Panc1 (cell line): ENCODE data around the gene NALCN. TPM values are rescaled to one million over a fixed set of nuclear protein-coding genes. Genes with fewer than 3 reads are reported as not detected.

Source experiments
- ATAC-seq: fragments of 200-7000 bp; cut with Tn5 transposase; 2 replicates; pipeline ENCODE4 v1.9.1; 2020; ENCODE audit warnings: mild to moderate bottlenecking, moderate library complexity
- BruUV-seq: library from RNA; stranded (reverse); fragments of 400-500 nt; replicated peaks from 2 replicates; lab custom pipeline; 2021; lab: Mats Ljungman, UMichigan
- CTCF ChIA-PET: fragments of 300-600 bp; sonication (Branson Sonifier 250); formaldehyde crosslinking; loops from one replicate; lab custom pipeline; 2022; ENCODE audit warnings: antibody characterized with exemption; lab: Charles Lee
- POLR2A ChIA-PET: fragments of 300-600 bp; sonication (Branson Sonifier 250); formaldehyde crosslinking; loops from one replicate; lab custom pipeline; 2022; ENCODE audit warnings: antibody characterized with exemption; lab: Charles Lee
- DNase-seq: peaks from one replicate; pipeline ENCODE4 v3.0.0-alpha.2; 2010; ENCODE audit warnings: low read depth, low spot score
- H3K27ac ChIP-seq: 2 replicates; pipeline ENCODE4 v1.5.1; 2011; ENCODE audit warnings: mild to moderate bottlenecking, low read length, inconsistent platforms
- H3K27me3 ChIP-seq: fragments of 200-500 bp; sonication (Bioruptor generic); 2 replicates; pipeline ENCODE4 v1.6.0; 2014; ENCODE audit warnings: low read length, inconsistent platforms; ENCODE audit not compliant: control insufficient read depth, insufficient read depth
- H3K36me3 ChIP-seq: fragments of 200-500 bp; sonication (Bioruptor generic); 2 replicates; pipeline ENCODE4 v1.5.1; 2014; ENCODE audit warnings: inconsistent platforms, mild to moderate bottlenecking, low read length, moderate library complexity; ENCODE audit not compliant: control insufficient read depth, insufficient read depth
- H3K4me1 ChIP-seq: 2 replicates; pipeline ENCODE4 v1.5.1; 2011; ENCODE audit warnings: inconsistent platforms, mild to moderate bottlenecking, low read length, moderate library complexity; ENCODE audit not compliant: control insufficient read depth, insufficient read depth
- H3K4me3 ChIP-seq, 2 experiments: 2 replicates each; pipeline ENCODE4 v1.5.1; 2011 to 2012; ENCODE audit warnings: low read depth in 2 of 2, low read length in 2 of 2, mild to moderate bottlenecking in 2 of 2, inconsistent platforms in 1 of 2, moderate library complexity in 1 of 2
- H3K9me3 ChIP-seq: fragments of 200-500 bp; sonication (Bioruptor generic); 2 replicates; pipeline ENCODE4 v1.5.1; 2014; ENCODE audit warnings: low read depth, mild to moderate bottlenecking, inconsistent platforms, low read length, moderate library complexity; ENCODE audit not compliant: control insufficient read depth, insufficient read depth
- CTCF ChIP-seq: fragments of 450-650 bp; IDR thresholded peaks from 2 replicates; pipeline ENCODE4 v1.5.1; 2017; ENCODE audit warnings: mild to moderate bottlenecking
- POLR2AphosphoS5 ChIP-seq: IDR thresholded peaks from 2 replicates; pipeline ENCODE4 v1.6.1; 2012; ENCODE audit warnings: mild to moderate bottlenecking, low read depth, low read length, moderate library complexity
- SIN3A ChIP-seq: IDR thresholded peaks from 2 replicates; pipeline ENCODE4 v1.6.1; 2012; ENCODE audit warnings: low read depth, mild to moderate bottlenecking, low read length, moderate library complexity, borderline replicate concordance; ENCODE audit not compliant: insufficient read depth
- TCF7L2 ChIP-seq: IDR thresholded peaks from 2 replicates; pipeline ENCODE4 v1.6.1; 2011; ENCODE audit warnings: mild to moderate bottlenecking, low read depth, low read length, inconsistent platforms
- in situ Hi-C: cut with HindIII; loops from 2 replicates; pipeline ENCODE4 v1.10.0; 2016; ENCODE audit warnings: low sequenced_read_pairs, low pct_unique_long_range_greater_than_20kb
- intact Hi-C: fragments of 100-400 bp; cut with micrococcal nuclease; formaldehyde crosslinking; loops from one replicate; pipeline ENCODE4 v1.10.0; 2022; ENCODE audit not compliant: unreplicated experiment
- total RNA-seq: library from RNA; stranded (reverse); gene quantifications from one replicate; pipeline ENCODE4 v1.2.1, GENCODE V29; 2021; ENCODE audit not compliant: unreplicated experiment
- TF ChIP-seq, protein P1 (sequence below), 2 experiments: IDR thresholded peaks; 2 replicates each; pipeline ENCODE4 v1.6.1; 2011 to 2012; ENCODE audit warnings: low read depth in 2 of 2, control low read depth in 1 of 2, low read length in 1 of 2, mild to moderate bottlenecking in 1 of 2, moderate library complexity in 1 of 2; ENCODE audit not compliant: insufficient read depth in 1 of 2

The NALCN gene
- total RNA-seq, 1 experiment from 2014 or later: 10.9 TPM

GRCh38 chr13:101019126-101019525 lies 397.2 kb downstream of the NALCN start:
- ChIA-PET CTCF (no interaction called here), POLR2A (no interaction called here)
- Histone ChIP-seq H3K27me3 (no peaks in the 10 kb centered on the region), H3K4me3 (no peak overlapping the region), H3K9me3 (no peaks in the 10 kb centered on the region), H3K4me1 (no peaks in the 10 kb centered on the region), H3K27ac (no peak overlapping the region), H3K36me3 (no peaks in the 10 kb centered on the region)
- no peak for DNase-seq
- BruUV-seq: no TSS peak
- intact Hi-C loops (no loop called here), in situ Hi-C loops (no loop called here)
- ATAC-seq: no peak
- no peak for TF ChIP-seq TCF7L2

- Histone ChIP-seq H3K36me3 (no peaks in the 10 kb centered on the region), H3K27ac (no peak overlapping the region), H3K4me1 (no peaks in the 10 kb centered on the region), H3K9me3 (no peaks in the 10 kb centered on the region), H3K27me3 (no peaks in the 10 kb centered on the region), H3K4me3 (no peak overlapping the region)
- in situ Hi-C loops: no loop called here
- ChIA-PET POLR2A (no interaction called here), CTCF (no interaction called here)
- TF ChIP-seq SIN3A: no peak
- no peak for TF ChIP-seq CTCF
- DNase-seq (no peak), ATAC-seq (no peak)
- intact Hi-C loops: no loop called here
- BruUV-seq: no TSS peak
Measured at GRCh38 chr13:101018720-101019119, 397.6 kb downstream of the NALCN start.

DNA sequence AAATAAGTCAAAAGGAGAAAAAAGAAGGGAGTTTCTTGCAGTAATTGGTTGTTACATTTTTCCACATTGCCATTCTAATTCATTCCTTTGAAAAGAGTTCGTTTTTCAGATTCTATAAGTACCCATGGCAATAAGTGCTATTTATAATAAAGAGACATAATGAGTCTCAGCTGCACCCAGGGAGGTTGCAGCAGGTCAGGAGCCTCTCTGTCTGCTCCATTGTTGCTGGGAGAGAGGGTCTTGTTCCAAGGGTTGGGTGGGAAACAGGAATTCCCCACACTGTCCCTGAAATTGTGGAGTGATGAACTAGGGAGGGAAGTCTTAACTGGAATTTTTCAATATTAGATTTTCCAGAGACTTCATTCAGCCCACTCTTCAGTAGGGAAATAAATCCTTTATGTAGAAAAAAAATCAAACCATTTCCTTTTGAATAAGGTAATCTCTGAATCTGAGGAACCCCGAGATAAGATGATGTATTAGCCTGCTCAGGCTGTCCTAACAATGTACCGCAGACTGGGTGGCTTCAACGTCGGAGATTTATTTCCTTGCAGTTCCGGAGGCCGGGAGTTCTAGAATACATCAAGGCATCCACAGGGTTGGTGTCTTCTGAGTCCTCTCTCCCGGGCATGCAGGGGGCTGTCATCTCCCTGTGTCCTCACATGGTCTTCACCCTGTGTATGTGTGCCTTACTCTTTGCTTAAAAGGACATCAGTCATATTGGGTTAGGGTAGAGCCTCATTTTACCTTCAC lies 399.0 kb downstream of the NALCN start:
- intact Hi-C loops (no loop called here), in situ Hi-C loops (no loop called here)
- ATAC-seq: no peak
- Histone ChIP-seq H3K4me3 (no peak overlapping the region), H3K4me1 (no peaks in the 10 kb centered on the region), H3K9me3 (no peaks in the 10 kb centered on the region), H3K36me3 (no peaks in the 10 kb centered on the region), H3K27ac (no peak overlapping the region), H3K27me3 (no peaks in the 10 kb centered on the region)
- no peak for DNase-seq
- TF ChIP-seq POLR2AphosphoS5 (no peak), CTCF (no peak), TCF7L2 (no peak), SIN3A (no peak)
- TF ChIP-seq, protein P1, sequence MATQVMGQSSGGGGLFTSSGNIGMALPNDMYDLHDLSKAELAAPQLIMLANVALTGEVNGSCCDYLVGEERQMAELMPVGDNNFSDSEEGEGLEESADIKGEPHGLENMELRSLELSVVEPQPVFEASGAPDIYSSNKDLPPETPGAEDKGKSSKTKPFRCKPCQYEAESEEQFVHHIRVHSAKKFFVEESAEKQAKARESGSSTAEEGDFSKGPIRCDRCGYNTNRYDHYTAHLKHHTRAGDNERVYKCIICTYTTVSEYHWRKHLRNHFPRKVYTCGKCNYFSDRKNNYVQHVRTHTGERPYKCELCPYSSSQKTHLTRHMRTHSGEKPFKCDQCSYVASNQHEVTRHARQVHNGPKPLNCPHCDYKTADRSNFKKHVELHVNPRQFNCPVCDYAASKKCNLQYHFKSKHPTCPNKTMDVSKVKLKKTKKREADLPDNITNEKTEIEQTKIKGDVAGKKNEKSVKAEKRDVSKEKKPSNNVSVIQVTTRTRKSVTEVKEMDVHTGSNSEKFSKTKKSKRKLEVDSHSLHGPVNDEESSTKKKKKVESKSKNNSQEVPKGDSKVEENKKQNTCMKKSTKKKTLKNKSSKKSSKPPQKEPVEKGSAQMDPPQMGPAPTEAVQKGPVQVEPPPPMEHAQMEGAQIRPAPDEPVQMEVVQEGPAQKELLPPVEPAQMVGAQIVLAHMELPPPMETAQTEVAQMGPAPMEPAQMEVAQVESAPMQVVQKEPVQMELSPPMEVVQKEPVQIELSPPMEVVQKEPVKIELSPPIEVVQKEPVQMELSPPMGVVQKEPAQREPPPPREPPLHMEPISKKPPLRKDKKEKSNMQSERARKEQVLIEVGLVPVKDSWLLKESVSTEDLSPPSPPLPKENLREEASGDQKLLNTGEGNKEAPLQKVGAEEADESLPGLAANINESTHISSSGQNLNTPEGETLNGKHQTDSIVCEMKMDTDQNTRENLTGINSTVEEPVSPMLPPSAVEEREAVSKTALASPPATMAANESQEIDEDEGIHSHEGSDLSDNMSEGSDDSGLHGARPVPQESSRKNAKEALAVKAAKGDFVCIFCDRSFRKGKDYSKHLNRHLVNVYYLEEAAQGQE (IDR thresholded peaks at IDR 0.05; ENCODE audit: insufficient read depth in 1 of 2, low read depth in 2 of 2, low read length in 1 of 2): no peak
- ChIA-PET POLR2A (no interaction called here), CTCF (no interaction called here)
- BruUV-seq: no TSS peak
